Retinal pigment epithelial cell (primary cell): ENCODE data around the gene SLC2A9.

Experiments used
- DNase-seq: peaks from one replicate; pipeline ENCODE4 v3.0.0-alpha.2; 2010; ENCODE audit warnings: low read depth
- H3K4me3 ChIP-seq: 2 replicates; pipeline ENCODE4 v1.5.1; 2011; ENCODE audit warnings: mild to moderate bottlenecking, low read length, control low read depth, moderate library complexity
- TF ChIP-seq, protein P1 (sequence below): conservative IDR thresholded peaks from 2 replicates; pipeline ENCODE4 v1.5.1; 2011; ENCODE audit warnings: low read depth, low read length, control low read depth, inconsistent platforms

The SLC2A9 gene

DNA sequence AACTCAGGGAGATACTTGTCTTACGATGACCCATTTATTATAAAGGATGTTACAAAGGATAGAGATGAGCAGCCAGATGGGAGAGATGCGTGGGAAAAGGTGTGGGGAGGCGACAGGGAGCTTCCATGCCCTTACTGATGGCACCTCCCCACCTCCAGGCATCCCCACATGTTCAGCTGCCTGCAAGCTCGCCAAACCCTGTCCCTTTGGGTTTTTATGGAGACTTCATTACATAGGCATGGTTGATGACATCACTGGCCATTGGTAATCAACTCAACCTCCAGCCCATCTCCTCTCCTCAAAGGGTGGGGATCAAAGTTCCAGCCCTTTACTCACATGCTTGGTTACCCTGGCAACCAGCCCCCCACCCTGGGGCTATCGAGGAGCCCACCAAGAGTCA, 29.4 kb upstream of the SLC2A9 start:
- TF ChIP-seq, protein P1, sequence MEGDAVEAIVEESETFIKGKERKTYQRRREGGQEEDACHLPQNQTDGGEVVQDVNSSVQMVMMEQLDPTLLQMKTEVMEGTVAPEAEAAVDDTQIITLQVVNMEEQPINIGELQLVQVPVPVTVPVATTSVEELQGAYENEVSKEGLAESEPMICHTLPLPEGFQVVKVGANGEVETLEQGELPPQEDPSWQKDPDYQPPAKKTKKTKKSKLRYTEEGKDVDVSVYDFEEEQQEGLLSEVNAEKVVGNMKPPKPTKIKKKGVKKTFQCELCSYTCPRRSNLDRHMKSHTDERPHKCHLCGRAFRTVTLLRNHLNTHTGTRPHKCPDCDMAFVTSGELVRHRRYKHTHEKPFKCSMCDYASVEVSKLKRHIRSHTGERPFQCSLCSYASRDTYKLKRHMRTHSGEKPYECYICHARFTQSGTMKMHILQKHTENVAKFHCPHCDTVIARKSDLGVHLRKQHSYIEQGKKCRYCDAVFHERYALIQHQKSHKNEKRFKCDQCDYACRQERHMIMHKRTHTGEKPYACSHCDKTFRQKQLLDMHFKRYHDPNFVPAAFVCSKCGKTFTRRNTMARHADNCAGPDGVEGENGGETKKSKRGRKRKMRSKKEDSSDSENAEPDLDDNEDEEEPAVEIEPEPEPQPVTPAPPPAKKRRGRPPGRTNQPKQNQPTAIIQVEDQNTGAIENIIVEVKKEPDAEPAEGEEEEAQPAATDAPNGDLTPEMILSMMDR = no peak
- H3K4me3 ChIP-seq = no peak overlapping the region
- no peak for DNase-seq

DNA sequence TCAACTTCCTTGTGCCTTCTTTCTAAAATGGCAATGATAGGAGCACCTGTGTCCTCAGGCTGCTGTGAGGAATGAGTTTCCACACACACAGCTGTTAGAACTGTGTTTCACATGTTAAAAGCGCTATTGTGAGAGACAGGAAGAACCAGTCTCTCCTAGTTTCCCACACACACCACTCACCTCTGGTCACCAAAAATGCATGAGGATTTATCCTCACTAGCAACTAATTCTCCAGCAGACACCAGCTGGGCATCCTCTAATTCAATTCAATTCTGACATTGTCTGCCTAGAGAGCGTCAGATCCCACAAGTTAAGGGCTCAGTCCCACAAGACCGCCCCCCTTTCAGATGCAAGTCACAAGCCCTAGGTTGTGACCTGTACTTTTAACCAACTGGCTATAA, 29.0 kb upstream of the SLC2A9 start:
- TF ChIP-seq, protein P1 = no peak
- no peak for DNase-seq
- no peak overlapping the region for H3K4me3 ChIP-seq

DNA sequence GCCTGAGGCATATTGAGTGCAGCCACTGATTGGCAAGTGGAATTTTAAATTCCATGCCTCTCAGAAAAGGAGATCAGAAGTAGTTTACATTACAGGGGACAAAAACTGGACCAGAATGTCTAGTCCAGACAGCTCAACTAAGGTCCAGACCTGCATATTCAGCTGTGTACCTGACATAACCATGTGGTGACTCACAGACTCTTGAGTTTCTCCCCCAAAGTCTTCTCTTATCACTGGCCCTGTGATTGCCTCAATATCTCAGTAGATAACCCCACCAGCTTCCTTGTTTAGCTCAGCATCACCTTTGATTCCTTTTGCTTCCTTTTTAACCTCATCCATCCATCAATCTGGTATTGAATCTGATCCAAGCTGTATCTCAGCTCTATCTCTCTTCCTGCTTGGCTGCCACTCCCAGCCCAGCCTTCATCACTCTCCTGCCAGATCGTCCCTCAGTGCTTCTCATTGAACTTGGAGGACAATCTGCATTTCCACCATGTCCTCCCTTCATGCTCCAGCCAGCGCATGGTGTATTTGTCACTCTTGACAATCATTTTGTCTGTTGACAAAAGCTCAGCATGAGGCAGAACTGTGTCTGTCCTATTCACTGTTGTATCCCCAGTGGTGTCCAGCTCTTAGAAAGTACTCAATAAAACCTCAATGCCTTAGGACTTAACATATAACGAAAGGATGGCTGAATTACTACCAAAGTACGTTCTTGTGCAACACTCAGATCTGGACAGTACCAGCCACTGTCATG, 27.8 kb upstream of the SLC2A9 start:
- TF ChIP-seq, protein P1 = no peak
- H3K4me3 ChIP-seq = no peak overlapping the region
- DNase-seq = no peak

DNA sequence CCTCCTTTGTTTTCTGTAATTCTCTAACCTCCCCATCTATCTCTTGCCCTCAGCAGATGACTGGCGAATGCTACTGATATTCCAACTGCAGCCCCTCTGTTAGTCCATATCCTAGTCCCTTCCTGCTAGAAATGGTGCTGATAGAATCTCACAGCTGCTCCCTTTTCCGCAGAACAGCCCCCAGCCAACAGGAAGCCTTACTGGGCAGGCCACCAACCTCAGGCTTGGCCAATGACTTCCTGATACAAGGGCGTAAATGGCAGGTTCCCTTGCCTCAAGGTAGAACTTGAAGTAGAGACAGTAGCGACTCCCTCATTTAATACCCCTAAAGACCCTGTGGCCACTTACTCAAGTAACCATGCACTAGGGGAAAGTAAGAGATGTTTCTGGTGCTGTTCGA, 26.7 kb upstream of the SLC2A9 start:
- DNase-seq = no peak
- TF ChIP-seq, protein P1 = no peak
- H3K4me3 ChIP-seq = no peak overlapping the region

DNA sequence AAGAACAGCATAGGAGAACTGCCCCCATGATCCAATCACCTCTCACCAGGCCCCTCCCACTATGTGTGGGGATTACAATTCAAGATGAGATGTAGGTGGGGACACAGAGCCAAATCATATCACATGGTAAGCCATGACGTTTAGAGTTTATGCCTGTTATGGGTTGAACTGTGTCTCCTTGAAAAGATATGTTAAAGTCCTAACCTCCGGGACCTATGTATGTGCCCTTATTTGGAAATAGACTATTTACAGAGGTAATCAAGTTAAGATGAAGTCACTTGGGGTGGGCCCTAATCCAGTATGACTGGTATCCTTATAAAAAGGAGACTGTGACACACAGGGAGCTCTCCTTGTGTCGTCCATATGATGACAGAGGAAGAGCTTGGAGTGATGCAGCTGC, 25.2 kb upstream of the SLC2A9 start:
- no peak for DNase-seq
- TF ChIP-seq, protein P1 = no peak
- H3K4me3 ChIP-seq = no peak overlapping the region

DNA sequence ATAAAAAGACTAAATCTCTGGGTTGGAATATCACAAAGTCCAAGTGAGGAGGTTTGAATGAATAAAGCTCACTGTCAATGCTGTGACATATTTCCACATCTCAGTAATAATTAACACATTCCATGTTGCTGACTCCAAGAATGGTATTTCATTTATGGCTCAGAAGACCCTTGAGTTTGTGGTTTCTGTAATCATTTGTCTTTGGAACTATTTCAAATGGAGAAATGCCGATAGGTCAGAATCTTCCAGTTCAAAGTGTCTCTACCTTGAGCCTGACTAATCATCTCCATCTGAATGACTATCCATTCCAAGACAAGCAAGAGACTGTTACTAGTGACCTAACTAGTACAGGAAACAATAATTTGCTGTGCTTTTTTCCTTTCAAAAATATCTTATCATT, 24.2 kb upstream of the SLC2A9 start:
- no peak overlapping the region for H3K4me3 ChIP-seq
- TF ChIP-seq, protein P1 = no peak
- DNase-seq = no peak

DNA sequence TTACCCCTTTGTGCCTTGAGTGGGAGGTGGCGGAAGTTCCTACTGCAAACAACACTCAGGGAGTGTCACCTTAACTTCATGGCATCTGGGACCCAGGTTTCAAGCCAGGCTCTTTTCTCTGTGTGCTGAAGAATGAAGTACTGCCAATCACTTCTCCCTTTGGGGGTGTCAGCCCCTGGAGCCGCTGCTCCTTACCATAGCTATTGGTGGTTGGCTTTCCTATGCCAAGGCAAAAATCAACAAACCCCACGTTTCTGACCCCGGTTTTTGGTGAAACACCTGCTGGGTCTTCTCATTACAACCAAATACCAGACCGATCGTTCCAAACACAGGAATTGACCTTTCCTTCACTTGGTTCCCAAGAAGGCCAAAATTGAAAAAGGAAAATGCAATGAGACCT, 19.7 kb upstream of the SLC2A9 start:
- H3K4me3 ChIP-seq = no peak overlapping the region

More for the DNA sequence above, 19.7 kb upstream of the SLC2A9 start:
- TF ChIP-seq, protein P1 = no peak
- no peak for DNase-seq
